K562 (cell line): ENCODE measurements around the gene PITPNC1. TPM values are rescaled to one million over a fixed set of nuclear protein-coding genes. Genes with fewer than 3 reads are reported as not detected.

ENCODE experiments used
- CCNT2 ChIP-seq: IDR thresholded peaks from 2 replicates; pipeline ENCODE4 v1.6.1; 2011; ENCODE audit warnings: borderline replicate concordance, low read depth, mild to moderate bottlenecking, moderate library complexity, mixed read lengths, low read length; ENCODE audit not compliant: insufficient read length; ENCODE audit errors: extremely low read depth
- CHD1 ChIP-seq: fragments of 200-600 bp; sonication (generic); IDR thresholded peaks from one replicate; pipeline ENCODE4 v1.6.1; 2012; ENCODE audit warnings: mild to moderate bottlenecking, moderate library complexity, low read length, inconsistent platforms
- JUND ChIP-seq, 2 experiments: IDR thresholded peaks; 2 replicates in 1 of 2; 3 replicates in 1 of 2; pipeline ENCODE4 v1.6.1; 2011; ENCODE audit warnings: borderline replicate concordance in 2 of 2, low read depth in 2 of 2, low read length in 2 of 2, improper control_type of control experiment in 1 of 2, missing biosample characterization in 1 of 2, missing genetic modification characterization in 1 of 2, missing genetic modification reagents in 1 of 2
- ZC3H8 ChIP-seq: fragments of 450-650 bp; IDR thresholded peaks from 2 replicates; pipeline ENCODE4 v1.6.1; 2017
- polyA plus RNA-seq, 8 experiments: library from polyadenylated mRNA; depleted of rRNA in 4 of 8; stranded (reverse) in 5 of 8; unstranded in 3 of 8; fragments of >200 nt; fragmentation: Nextera tagmentation in 2 of 8; fragmentation: Illumina TruSeq in 1 of 8; extraction: Ambion mirVana in 2 of 8; extraction: Trizol in 1 of 8; gene quantifications; 2 replicates each; pipeline versions ENCODE4 v1.2.1 to v1.2.3, GENCODE V29; 2011 to 2014; ENCODE audit warnings: inconsistent platforms in 1 of 8, missing spikeins in 1 of 8
- total RNA-seq, 7 experiments: library from RNA; depleted of rRNA in 6 of 7; stranded (reverse); fragments of >200 nt in 6 of 7; fragmentation: Illumina TruSeq in 2 of 7; extraction: Trizol in 2 of 7; gene quantifications; 2 replicates each; pipeline versions ENCODE4 v1.2.1 to v1.2.3, GENCODE V29; 2011 to 2021; ENCODE audit warnings: low replicate concordance in 1 of 7
- TF ChIP-seq, protein P1 (sequence below): fragments of 250-450 bp; sonication (Bioruptor Pico); IDR thresholded peaks from 2 replicates; pipeline ENCODE4 v1.8.0; 2022; ENCODE audit warnings: moderate library complexity, mild to moderate bottlenecking, inconsistent platforms
- TF ChIP-seq, protein P2 (sequence below): fragments of 250-450 bp; sonication (Bioruptor Pico); IDR thresholded peaks from 2 replicates; pipeline ENCODE4 v1.8.0; 2022; ENCODE audit warnings: inconsistent platforms
- TF ChIP-seq, protein P3 (sequence below), 2 experiments: IDR thresholded peaks; 2 replicates each; pipeline ENCODE4 v1.6.1; 2011; ENCODE audit warnings: borderline replicate concordance in 1 of 2, control low read depth in 1 of 2, low read depth in 1 of 2, low read length in 1 of 2, mild to moderate bottlenecking in 1 of 2, mixed read lengths in 1 of 2, moderate library complexity in 1 of 2; ENCODE audit not compliant: insufficient read depth in 1 of 2, insufficient read length in 1 of 2, poor library complexity in 1 of 2, severe bottlenecking in 1 of 2; ENCODE audit errors: extremely low read depth in 1 of 2

The PITPNC1 gene
- total and polyA plus RNA-seq, 9 of the 15 experiments (the other 6 are each of a cell fraction or from before 2014, with no cell fraction given) = 0.11 to 1.1 (median 0.65) TPM

DNA sequence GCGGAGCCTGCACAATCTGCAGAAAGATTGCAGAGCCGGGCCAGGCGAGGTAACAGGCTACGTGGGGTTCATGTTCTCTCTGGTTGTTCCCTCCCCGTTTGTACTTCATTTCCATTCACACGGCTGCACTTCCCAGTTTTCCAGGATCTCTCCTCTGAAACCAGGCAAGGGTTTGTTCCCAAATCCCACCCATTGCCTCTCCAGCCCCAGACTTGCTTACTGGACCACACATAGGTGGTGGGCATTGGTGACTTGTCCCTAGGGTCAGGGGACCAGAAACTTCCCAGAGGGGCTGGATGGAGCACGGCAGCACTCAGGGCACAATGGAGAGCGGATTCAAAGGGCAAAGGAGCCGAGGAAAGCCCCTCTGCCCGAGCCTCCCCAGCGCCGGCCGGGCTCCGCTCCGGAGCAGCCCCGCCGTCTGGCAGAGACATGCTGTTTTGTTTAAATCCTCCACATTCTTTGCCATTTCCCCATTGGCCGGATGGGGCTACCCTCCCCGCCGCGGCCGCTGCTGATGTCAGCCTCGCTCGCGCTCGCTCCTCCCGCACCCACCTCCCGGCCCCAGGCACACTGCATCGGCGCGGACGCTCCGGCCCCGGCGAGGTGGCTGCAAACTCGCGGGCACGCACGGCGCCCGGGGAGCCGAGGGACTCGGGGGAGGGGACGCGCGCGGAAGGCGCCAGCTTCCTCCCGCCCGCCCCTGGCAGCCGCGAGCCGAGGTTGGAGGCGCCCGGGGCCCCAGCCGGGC is at the start of gene PITPNC1 (continued):
- TF ChIP-seq CHD1 = peak; percentile 36
- TF ChIP-seq, protein P1, sequence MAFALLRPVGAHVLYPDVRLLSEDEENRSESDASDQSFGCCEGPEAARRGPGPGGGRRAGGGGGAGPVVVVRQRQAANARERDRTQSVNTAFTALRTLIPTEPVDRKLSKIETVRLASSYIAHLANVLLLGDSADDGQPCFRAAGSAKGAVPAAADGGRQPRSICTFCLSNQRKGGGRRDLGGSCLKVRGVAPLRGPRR = no peak
- TF ChIP-seq CCNT2 = peak; percentile 77
- TF ChIP-seq, protein P2, sequence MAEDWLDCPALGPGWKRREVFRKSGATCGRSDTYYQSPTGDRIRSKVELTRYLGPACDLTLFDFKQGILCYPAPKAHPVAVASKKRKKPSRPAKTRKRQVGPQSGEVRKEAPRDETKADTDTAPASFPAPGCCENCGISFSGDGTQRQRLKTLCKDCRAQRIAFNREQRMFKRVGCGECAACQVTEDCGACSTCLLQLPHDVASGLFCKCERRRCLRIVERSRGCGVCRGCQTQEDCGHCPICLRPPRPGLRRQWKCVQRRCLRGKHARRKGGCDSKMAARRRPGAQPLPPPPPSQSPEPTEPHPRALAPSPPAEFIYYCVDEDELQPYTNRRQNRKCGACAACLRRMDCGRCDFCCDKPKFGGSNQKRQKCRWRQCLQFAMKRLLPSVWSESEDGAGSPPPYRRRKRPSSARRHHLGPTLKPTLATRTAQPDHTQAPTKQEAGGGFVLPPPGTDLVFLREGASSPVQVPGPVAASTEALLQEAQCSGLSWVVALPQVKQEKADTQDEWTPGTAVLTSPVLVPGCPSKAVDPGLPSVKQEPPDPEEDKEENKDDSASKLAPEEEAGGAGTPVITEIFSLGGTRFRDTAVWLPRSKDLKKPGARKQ (CRISPR knock-in tag) = no peak
- TF ChIP-seq, protein P3, sequence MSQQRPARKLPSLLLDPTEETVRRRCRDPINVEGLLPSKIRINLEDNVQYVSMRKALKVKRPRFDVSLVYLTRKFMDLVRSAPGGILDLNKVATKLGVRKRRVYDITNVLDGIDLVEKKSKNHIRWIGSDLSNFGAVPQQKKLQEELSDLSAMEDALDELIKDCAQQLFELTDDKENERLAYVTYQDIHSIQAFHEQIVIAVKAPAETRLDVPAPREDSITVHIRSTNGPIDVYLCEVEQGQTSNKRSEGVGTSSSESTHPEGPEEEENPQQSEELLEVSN (IDR thresholded peaks at IDR 0.05; ENCODE audit: borderline replicate concordance in 1 of 2, extremely low read depth in 1 of 2, insufficient read depth in 1 of 2, insufficient read length in 1 of 2, low read depth in 1 of 2, low read length in 1 of 2, poor library complexity in 1 of 2, severe bottlenecking in 1 of 2) = no peak
- TF ChIP-seq JUND (IDR thresholded peaks at IDR 0.05; ENCODE audit: borderline replicate concordance, low read depth, low read length) = peak; percentile 39; the same call in 1 of the 2 replicates
- TF ChIP-seq JUND (tag; IDR thresholded peaks at IDR 0.05; ENCODE audit: borderline replicate concordance, low read depth, low read length) = peak; percentile 14; the same call in 1 of the 3 replicates
- no peak for TF ChIP-seq ZC3H8
